ENCODE results near the gene ABCA2. TPM values are rescaled to one million over a fixed set of nuclear protein-coding genes. Genes with fewer than 3 reads are reported as not detected.
"Not testable (repeated sequence)": the region's sequence is repeated elsewhere in the genome, so short reads cannot be mapped to it uniquely, and the experiment has no call there.

ABCA2 gene
- total RNA-seq, 1 experiment from 2014 or later, result 27.0 TPM

- intact Hi-C loops (cut with micrococcal nuclease; ENCODE audit: unreplicated experiment) (loop anchor here (10.0 kb wide), 1 partner anchor 89 kb away; the partner anchor contains the start of genes C8G and FBXW5), in situ Hi-C loops (cut with HindIII; ENCODE audit: low pct_unique_long_range_greater_than_20kb, low sequenced_read_pairs) (no loop called here)
- H3K27ac ChIP-seq (ENCODE audit: low read length), result no peak overlapping the region
- no peaks in the 10 kb centered on the region for H3K36me3 ChIP-seq (ENCODE audit: control insufficient read depth, insufficient read depth, low read length)
- ChIA-PET CTCF (interaction anchor here (1.3 to 2.0 kb wide), 2 partner anchors 9 to 86 kb away, joined by 7 to 22 read pairs; no protein-coding TSS in a partner anchor), POLR2A (no interaction called here)
- no peak for TF ChIP-seq REST (IDR thresholded peaks at IDR 0.05; ENCODE audit: insufficient read depth in 1 of 2, low read depth in 2 of 2, low read length in 1 of 2)
- TF ChIP-seq CTCF (IDR thresholded peaks at IDR 0.05), result no peak
- TF ChIP-seq TCF7L2 (IDR thresholded peaks at IDR 0.05; ENCODE audit: low read depth, low read length), result no peak
- no peak for TF ChIP-seq POLR2AphosphoS5 (IDR thresholded peaks at IDR 0.05; ENCODE audit: low read depth, low read length)
- TF ChIP-seq SIN3A (IDR thresholded peaks at IDR 0.05; ENCODE audit: borderline replicate concordance, insufficient read depth, low read depth, low read length), result no peak
- DNase-seq (ENCODE audit: low read depth, low spot score) (no peak), ATAC-seq (0 out of 2 replicates have a peak, but pooled peaks have one; percentile 2)
- no TSS peak for BruUV-seq (replicated peaks)
- H3K4me3 ChIP-seq (ENCODE audit: low read depth in 2 of 2, low read length in 2 of 2), result no peak overlapping the region
- H3K4me1 ChIP-seq (ENCODE audit: control insufficient read depth, insufficient read depth, low read length), result peaks cover 7% of the 10 kb centered on the region
- H3K9me3 ChIP-seq (ENCODE audit: control insufficient read depth, insufficient read depth, low read depth, low read length), result no peaks in the 10 kb centered on the region
- no peaks in the 10 kb centered on the region for H3K27me3 ChIP-seq (ENCODE audit: control insufficient read depth, insufficient read depth, low read length)
Observed at GRCh38 chr9:137034039-137034708, 6.1 kb upstream of the ABCA2 start.

- in situ Hi-C loops (cut with HindIII; ENCODE audit: low pct_unique_long_range_greater_than_20kb, low sequenced_read_pairs); H3K9me3 ChIP-seq (ENCODE audit: control insufficient read depth, insufficient read depth, low read depth, low read length); H3K27ac ChIP-seq (ENCODE audit: low read length); POLR2A ChIA-PET; H3K36me3 ChIP-seq (ENCODE audit: control insufficient read depth, insufficient read depth, low read length); BruUV-seq (replicated peaks); DNase-seq (ENCODE audit: low read depth, low spot score); ATAC-seq; H3K4me3 ChIP-seq (ENCODE audit: low read depth in 2 of 2, low read length in 2 of 2); H3K27me3 ChIP-seq (ENCODE audit: control insufficient read depth, insufficient read depth, low read length); CTCF ChIA-PET: not testable (repeated sequence)
- peaks cover 11% of the 10 kb centered on the region for H3K4me1 ChIP-seq (ENCODE audit: control insufficient read depth, insufficient read depth, low read length)
- intact Hi-C loops (cut with micrococcal nuclease; ENCODE audit: unreplicated experiment), result loop anchor here (10.0 kb wide), 1 partner anchor 89 kb away; the partner anchor contains the start of genes C8G and FBXW5
Observed at GRCh38 chr9:137033481-137033880, 5.4 kb upstream of the ABCA2 start.

- H3K27ac ChIP-seq (ENCODE audit: low read length), result no peak overlapping the region
- TF ChIP-seq REST (IDR thresholded peaks at IDR 0.05; ENCODE audit: insufficient read depth in 1 of 2, low read depth in 2 of 2, low read length in 1 of 2) (no peak), POLR2AphosphoS5 (IDR thresholded peaks at IDR 0.05; ENCODE audit: low read depth, low read length) (no peak), CTCF (IDR thresholded peaks at IDR 0.05) (no peak), TCF7L2 (IDR thresholded peaks at IDR 0.05; ENCODE audit: low read depth, low read length) (no peak), SIN3A (IDR thresholded peaks at IDR 0.05; ENCODE audit: borderline replicate concordance, insufficient read depth, low read depth, low read length) (no peak)
- DNase-seq (ENCODE audit: low read depth, low spot score), result no peak
- BruUV-seq (replicated peaks), result no TSS peak
- ChIA-PET CTCF (interaction anchor here (0.5 kb wide), 1 partner anchor 114 kb away, joined by 3 read pairs; no protein-coding TSS in a partner anchor), POLR2A (no interaction called here)
- no peaks in the 10 kb centered on the region for H3K9me3 ChIP-seq (ENCODE audit: control insufficient read depth, insufficient read depth, low read depth, low read length)
- no peaks in the 10 kb centered on the region for H3K36me3 ChIP-seq (ENCODE audit: control insufficient read depth, insufficient read depth, low read length)
- intact Hi-C loops (cut with micrococcal nuclease; ENCODE audit: unreplicated experiment), result loop anchor here (10.0 kb wide), 1 partner anchor 88 kb away; the partner anchor contains the start of genes C8G and FBXW5
- peaks cover 11% of the 10 kb centered on the region for H3K4me1 ChIP-seq (ENCODE audit: control insufficient read depth, insufficient read depth, low read length)
- no peak for ATAC-seq
- H3K4me3 ChIP-seq (ENCODE audit: low read depth in 2 of 2, low read length in 2 of 2), result no peak overlapping the region
- in situ Hi-C loops (cut with HindIII; ENCODE audit: low pct_unique_long_range_greater_than_20kb, low sequenced_read_pairs), result no loop called here
- no peaks in the 10 kb centered on the region for H3K27me3 ChIP-seq (ENCODE audit: control insufficient read depth, insufficient read depth, low read length)
Observed at GRCh38 chr9:137032858-137033257, 4.8 kb upstream of the ABCA2 start.
